HCEC 1CT (cell line): ENCODE data around the gene NAALAD2.
"Not testable (repeated sequence)": the region's sequence is repeated elsewhere in the genome, so short reads cannot be mapped to it uniquely, and the experiment has no call there.

Experiments used
- DNase-seq: peaks from one replicate; pipeline ENCODE4 v3.0.0-alpha.2; 2017

NAALAD2 gene

DNA sequence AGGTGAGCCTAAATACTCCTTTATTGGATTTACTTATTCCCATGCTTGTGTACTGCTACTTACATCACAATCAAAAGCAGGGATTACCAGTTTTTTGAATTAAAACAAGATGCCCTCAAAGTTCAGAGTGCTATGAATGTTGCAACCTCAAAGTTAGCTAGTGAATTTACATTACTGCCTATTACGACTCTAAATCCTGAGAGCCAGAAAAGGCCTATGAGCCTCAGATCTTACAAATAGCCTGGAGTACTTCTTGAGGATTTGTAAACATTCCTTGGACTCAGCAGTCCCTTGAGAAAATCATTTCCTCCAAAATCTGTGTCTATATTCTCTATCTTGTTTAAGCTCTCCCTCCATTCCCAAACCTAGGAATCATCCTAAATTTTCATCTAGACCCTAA, 62.9 kb downstream of the NAALAD2 start:
- no peak for DNase-seq

DNA sequence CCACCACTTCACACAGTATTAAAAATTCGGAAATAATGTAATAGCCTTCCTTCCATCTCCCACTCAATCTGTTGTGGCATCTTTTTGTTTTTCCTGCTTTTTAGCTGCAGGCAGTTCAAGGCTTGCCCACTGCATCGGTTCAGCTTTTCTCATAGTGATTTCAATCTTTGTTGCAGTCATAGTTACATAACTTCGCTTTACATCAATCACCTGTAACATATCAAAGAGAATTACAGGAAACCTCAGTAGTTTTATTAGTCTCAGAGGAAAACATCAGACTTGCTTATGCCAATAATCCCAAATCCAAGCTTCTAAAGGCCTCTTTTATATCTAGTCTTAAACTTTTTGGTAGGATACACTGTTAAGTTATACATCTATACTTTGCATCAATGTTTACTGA, 67.9 kb downstream of the NAALAD2 start:
- DNase-seq, result no peak

- DNase-seq, result no peak
Observed at GRCh38 chr11:90204407-90204806, 69.9 kb downstream of the NAALAD2 start.

- DNase-seq, result peak; percentile 69
Observed at GRCh38 chr11:90204832-90205646, 70.6 kb downstream of the NAALAD2 start.

GRCh38 chr11:90207992-90208391, 73.5 kb downstream of the NAALAD2 start:
- DNase-seq, result not testable (repeated sequence)

DNA sequence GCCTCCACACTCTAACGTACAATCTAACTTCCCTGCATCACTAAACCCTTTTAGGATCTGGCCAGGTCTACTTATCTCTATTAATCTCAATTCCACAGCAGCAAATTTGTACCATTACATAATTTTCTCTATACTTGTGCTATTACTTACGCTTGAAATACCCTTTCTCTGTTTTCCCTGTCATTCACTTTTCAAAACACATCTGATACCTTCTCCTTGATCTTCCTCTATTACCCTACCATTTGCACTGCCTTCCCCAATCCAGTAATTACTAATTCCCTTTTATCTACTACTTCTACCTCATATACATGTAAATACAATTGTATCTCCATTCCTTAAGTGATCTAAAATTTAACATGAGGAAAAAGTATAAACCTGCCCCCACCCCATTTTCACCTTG, 74.4 kb downstream of the NAALAD2 start:
- DNase-seq, result no peak

GRCh38 chr11:90213322-90213721, 78.9 kb downstream of the NAALAD2 start:
- no peak for DNase-seq

GRCh38 chr11:90216611-90217010, 82.1 kb downstream of the NAALAD2 start:
- DNase-seq, result no peak

DNA sequence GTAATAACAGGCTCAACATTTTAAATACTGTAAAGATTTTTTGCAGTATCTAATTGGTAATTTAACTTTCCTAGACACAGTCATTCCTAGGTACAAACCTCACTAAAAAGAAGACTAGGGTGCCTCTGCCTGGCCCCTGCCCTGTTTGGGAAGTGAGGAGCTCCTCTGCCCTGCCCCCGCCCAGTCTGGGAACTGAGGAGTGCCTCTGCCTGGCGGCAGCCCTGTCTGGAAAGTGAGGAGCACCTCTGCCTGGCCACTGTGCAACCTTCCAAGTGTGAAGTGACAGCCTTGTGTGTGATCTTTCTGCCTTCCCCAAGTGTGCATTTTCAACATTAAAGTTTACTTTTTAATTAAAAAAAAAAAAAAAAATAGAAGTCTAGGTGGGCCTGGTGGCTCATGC, 84.1 kb downstream of the NAALAD2 start:
- no peak for DNase-seq

DNA sequence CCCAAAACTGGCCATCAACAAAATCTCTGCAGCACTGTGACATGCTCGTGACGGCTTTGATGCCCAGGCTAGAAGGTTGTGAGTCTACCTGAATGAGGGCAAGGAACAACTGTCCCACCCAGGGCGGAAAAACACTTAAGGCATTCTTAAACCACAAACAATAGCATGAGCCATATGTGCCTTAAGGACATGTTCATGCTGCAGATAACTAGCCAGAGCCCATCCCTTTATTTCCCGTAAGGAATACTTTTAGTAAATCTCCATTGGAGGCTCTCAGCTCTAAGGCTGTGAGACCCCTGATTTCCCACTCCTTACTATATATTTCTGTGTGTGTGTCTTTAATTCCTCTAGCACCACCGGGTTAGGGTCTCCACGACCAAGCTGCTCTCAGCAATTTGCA, 85.0 kb downstream of the NAALAD2 start:
- DNase-seq, result no peak

- DNase-seq, result peak; percentile 77
Observed at GRCh38 chr11:90220391-90220790, 85.9 kb downstream of the NAALAD2 start.

DNA sequence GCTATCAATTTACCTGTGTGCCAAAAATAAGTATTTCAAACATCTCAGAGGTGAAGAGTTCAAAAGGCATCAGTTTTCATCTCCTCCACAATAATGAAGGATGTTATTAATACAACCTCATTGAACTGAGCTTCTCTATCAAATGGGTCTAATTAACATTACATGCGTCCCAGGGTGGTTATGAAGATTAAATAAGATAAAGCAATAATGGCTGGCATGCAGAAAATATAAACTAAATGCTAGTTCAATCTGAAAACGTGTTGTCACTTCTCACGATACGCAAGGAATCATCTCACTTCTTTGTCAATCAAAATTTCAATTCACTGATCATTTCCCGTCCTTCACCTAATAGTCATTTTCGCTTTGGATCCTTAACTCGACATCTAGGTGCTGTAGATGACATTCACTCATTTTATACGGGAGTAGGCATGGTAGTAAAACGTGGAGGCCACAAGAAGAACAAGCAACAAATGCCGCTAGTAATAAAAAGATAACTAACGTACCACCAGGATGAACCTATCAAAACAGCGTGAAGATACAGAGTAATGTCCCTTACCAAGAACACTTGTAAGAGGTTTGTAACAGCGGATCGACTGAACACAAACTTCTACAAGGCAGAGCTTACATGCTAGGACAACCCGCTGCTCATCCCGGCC, 87.5 kb downstream of the NAALAD2 start:
- no peak for DNase-seq

- DNase-seq, result peak; percentile 81
Observed at GRCh38 chr11:90222459-90223247, 88.2 kb downstream of the NAALAD2 start, which contains the start of gene CHORDC1. Gene CHORDC1, minus strand, starts transcription at chr11:90223049. Its CDS starts 95 bp downstream, at chr11:90222954.

DNA sequence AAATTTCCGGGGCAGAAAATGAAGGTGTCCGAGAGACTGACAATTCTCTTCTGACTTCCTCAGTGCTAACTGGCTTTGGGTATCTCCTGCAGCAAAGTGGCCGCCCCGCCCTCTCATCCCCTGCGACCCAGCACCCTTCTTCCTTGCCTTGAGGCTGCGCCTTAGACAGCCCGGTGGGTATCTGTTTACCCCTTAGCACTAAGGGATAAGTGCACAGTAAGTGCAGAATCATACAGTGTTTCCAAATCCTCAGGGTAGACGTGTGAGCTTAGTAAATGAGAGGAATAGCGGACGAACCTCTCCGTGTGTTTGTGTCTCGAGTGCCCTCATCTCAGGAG, 88.8 kb downstream of the NAALAD2 start:
- no peak for DNase-seq

GRCh38 chr11:90228056-90228455, 93.6 kb downstream of the NAALAD2 start:
- DNase-seq, result no peak

DNA sequence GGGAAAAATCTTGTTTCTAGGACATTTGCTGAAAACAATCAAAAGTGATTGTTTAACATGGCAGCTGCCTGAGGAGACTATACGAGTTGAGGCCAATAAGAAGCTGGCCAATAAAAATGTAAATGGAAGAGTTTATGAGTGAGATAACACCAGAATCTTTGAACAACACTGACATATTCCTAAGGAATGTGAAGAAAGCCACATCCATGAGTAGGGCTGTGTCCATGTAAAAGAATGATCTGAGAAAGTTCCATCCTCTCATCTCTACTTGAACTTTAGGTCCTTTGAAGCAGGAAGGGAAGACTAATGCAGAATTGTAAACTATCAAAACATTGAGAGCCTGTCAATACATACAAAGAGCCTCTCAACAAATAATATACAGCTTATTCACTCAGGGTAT, 95.3 kb downstream of the NAALAD2 start:
- peak; percentile 29 for DNase-seq

GRCh38 chr11:90234977-90235376, 100.5 kb downstream of the NAALAD2 start:
- no peak for DNase-seq

GRCh38 chr11:90235526-90235925, 101.1 kb downstream of the NAALAD2 start:
- DNase-seq, result no peak

DNA sequence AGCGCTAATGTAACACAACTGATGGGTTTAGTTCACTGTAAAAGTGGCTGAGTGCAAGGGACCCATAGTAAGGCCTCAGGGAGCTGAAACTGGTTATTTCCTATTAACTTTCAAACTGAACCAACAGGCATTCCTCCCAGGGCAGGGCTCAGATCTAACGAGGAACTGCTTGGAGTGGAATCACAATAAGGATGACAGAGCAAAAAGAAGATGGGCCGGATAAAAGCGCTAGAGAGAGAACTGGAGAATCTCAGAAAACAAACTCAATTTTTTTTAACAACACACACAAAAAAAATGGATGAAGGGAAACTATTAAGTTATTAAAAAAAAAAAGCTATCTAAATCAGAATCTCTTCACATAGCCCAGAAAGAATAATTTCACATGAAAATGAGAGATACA, 102.5 kb downstream of the NAALAD2 start:
- no peak for DNase-seq

- not testable (repeated sequence) for DNase-seq
Observed at GRCh38 chr11:90239967-90240636, 105.6 kb downstream of the NAALAD2 start.

GRCh38 chr11:90241414-90241813, 107.0 kb downstream of the NAALAD2 start:
- DNase-seq, result no peak
